ENCODE measurements around the gene HOXD13.

Gene HOXD13

GRCh38 chr2:176121190-176122051 is 28.9 kb downstream of the HOXD13 start:
- no peak for TF ChIP-seq CTCF (IDR thresholded peaks at IDR 0.05)
- no peak overlapping the region for H3K27ac ChIP-seq

GRCh38 chr2:176122052-176122682 is 29.6 kb downstream of the HOXD13 start:
- Histone ChIP-seq H3K4me3 (peak overlapping the region; percentile 51 to 57), H3K9me3 (no peaks in the 10 kb centered on the region), H3K4me1 (peaks cover 0 to 22% (median 18%) of the 10 kb centered on the region in 4 donors), H3K36me3 (no peaks in the 10 kb centered on the region), H3K27ac (peak overlapping the region; percentile 14 to 54), H3K27me3 (peaks cover 12 to 89% of the 10 kb centered on the region in 2 donors)
- no peak for DNase-seq
- TF ChIP-seq CTCF (IDR thresholded peaks at IDR 0.05) = no peak
- intact Hi-C loops (cut with DNase I; ENCODE audit: low total_unique reads) = no loop called here

More at GRCh38 chr2:176121190-176122051, 28.9 kb downstream of the HOXD13 start:
- peak overlapping the region; percentile 51 to 57 for H3K4me3 ChIP-seq
- H3K4me1 ChIP-seq = peaks cover 0 to 26% (median 19%) of the 10 kb centered on the region in 4 donors
- peaks cover 14 to 97% of the 10 kb centered on the region in 2 donors for H3K27me3 ChIP-seq
- DNase-seq = no peak
- no peaks in the 10 kb centered on the region for H3K36me3 ChIP-seq
- H3K9me3 ChIP-seq = no peaks in the 10 kb centered on the region
- intact Hi-C loops (cut with DNase I; ENCODE audit: low total_unique reads) = no loop called here

- Histone ChIP-seq H3K9me3 (no peaks in the 10 kb centered on the region), H3K36me3 (no peaks in the 10 kb centered on the region), H3K4me3 (peak within 1 kb of the TSS; percentile 51 to 57), H3K4me1 (peaks cover 0 to 24% (median 19%) of the 10 kb centered on the region in 4 donors), H3K27me3 (peaks cover 8 to 85% of the 10 kb centered on the region in 2 donors), H3K27ac (peak within 1 kb of the TSS; percentile 41 to 54)
- peak in 1 of 2 donors; percentile 76 for DNase-seq
- intact Hi-C loops (cut with DNase I; ENCODE audit: low total_unique reads) = no loop called here
- TF ChIP-seq CTCF (IDR thresholded peaks at IDR 0.05) = no peak
Measured at GRCh38 chr2:176122683-176123410, 30.3 kb downstream of the HOXD13 start, which contains the start of gene HOXD9. TSS of gene HOXD9 (plus strand) at chr2:176122719. CDS start at chr2:176122769, 50 bp downstream.

- H3K4me3 ChIP-seq = peak overlapping the region; percentile 51 to 57
- DNase-seq = no peak
- no peaks in the 10 kb centered on the region for H3K36me3 ChIP-seq
- H3K27me3 ChIP-seq = peaks cover 8 to 85% of the 10 kb centered on the region in 2 donors
- peak overlapping the region in 1 of 2 donors; percentile 54 for H3K27ac ChIP-seq
- H3K4me1 ChIP-seq = peaks cover 0 to 29% (median 20%) of the 10 kb centered on the region in 4 donors
- no peak for TF ChIP-seq CTCF (IDR thresholded peaks at IDR 0.05)
- intact Hi-C loops (cut with DNase I; ENCODE audit: low total_unique reads) = no loop called here
- no peaks in the 10 kb centered on the region for H3K9me3 ChIP-seq
Measured at GRCh38 chr2:176123411-176124109, 31.0 kb downstream of the HOXD13 start.
